Astrocyte of the cerebellum (primary cell): ENCODE data around the gene NDUFAF8.

ENCODE experiments used
- DNase-seq: peaks from one replicate; pipeline ENCODE4 v3.0.0-alpha.2; 2011; ENCODE audit warnings: low read depth
- H3K4me3 ChIP-seq: 2 replicates; pipeline ENCODE4 v1.5.1; 2011; ENCODE audit warnings: mild to moderate bottlenecking, low read depth, low read length, moderate library complexity
- CTCF ChIP-seq: IDR thresholded peaks from 2 replicates; pipeline ENCODE4 v1.5.1; 2012; ENCODE audit warnings: low read length, low read depth, moderate library complexity, mild to moderate bottlenecking; ENCODE audit errors: missing control alignments
- in situ Hi-C: cut with HindIII; loops from 2 replicates; pipeline ENCODE4 v1.10.0; 2017; ENCODE audit warnings: low sequenced_read_pairs

NDUFAF8 gene

GRCh38 chr17:81207610-81208581 is 31.2 kb upstream of the NDUFAF8 start:
- TF ChIP-seq CTCF: no peak
- DNase-seq: no peak
- in situ Hi-C loops: no loop called here
- H3K4me3 ChIP-seq: no peak overlapping the region

- H3K4me3 ChIP-seq: no peak overlapping the region
- no peak for DNase-seq
- in situ Hi-C loops: no loop called here
- no peak for TF ChIP-seq CTCF
Observed at GRCh38 chr17:81208651-81209050, 30.5 kb upstream of the NDUFAF8 start.

GRCh38 chr17:81209141-81209540 is 30.0 kb upstream of the NDUFAF8 start:
- no peak for DNase-seq
- in situ Hi-C loops: no loop called here
- TF ChIP-seq CTCF: no peak
- no peak overlapping the region for H3K4me3 ChIP-seq

GRCh38 chr17:81210466-81210865 is 28.7 kb upstream of the NDUFAF8 start:
- no peak for DNase-seq
- no peak overlapping the region for H3K4me3 ChIP-seq
- no peak for TF ChIP-seq CTCF
- in situ Hi-C loops: no loop called here

- in situ Hi-C loops: no loop called here
- DNase-seq: no peak
- no peak overlapping the region for H3K4me3 ChIP-seq
- TF ChIP-seq CTCF: no peak
Observed at GRCh38 chr17:81210868-81211267, 28.2 kb upstream of the NDUFAF8 start.

- TF ChIP-seq CTCF: no peak
Observed at GRCh38 chr17:81212365-81212764, 26.8 kb upstream of the NDUFAF8 start.

More at GRCh38 chr17:81212365-81212764, 26.8 kb upstream of the NDUFAF8 start:
- H3K4me3 ChIP-seq: no peak overlapping the region
- DNase-seq: no peak
- in situ Hi-C loops: no loop called here
